Measurements from ENCODE around the gene NT5M.

DNA sequence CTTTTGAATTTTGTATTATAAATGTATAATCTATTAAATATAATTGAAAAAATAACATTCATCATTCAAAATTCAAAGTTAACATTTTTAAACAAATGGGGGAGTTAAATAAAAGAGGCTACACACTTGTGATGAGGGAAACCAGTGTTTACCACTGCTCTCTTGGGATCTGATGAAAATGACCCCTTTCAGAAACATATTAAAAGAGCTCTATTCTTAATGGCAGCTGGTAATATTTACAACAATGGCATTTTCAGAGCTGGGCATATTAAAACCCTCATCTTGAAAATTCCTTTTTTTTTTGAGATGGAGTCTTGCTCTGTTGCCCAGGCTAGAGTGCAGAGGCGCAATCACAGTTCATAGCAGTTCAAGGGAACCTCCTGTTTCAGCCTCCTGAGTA, 46.9 kb upstream of the NT5M start:
- TF ChIP-seq CREM (CRISPR knock-in tag; IDR thresholded peaks at IDR 0.05): no peak
- TF ChIP-seq ZNF232 (CRISPR knock-in tag; IDR thresholded peaks at IDR 0.05): no peak
- TF ChIP-seq CREB1 (CRISPR knock-in tag; IDR thresholded peaks at IDR 0.05): no peak
- TF ChIP-seq, protein P1, sequence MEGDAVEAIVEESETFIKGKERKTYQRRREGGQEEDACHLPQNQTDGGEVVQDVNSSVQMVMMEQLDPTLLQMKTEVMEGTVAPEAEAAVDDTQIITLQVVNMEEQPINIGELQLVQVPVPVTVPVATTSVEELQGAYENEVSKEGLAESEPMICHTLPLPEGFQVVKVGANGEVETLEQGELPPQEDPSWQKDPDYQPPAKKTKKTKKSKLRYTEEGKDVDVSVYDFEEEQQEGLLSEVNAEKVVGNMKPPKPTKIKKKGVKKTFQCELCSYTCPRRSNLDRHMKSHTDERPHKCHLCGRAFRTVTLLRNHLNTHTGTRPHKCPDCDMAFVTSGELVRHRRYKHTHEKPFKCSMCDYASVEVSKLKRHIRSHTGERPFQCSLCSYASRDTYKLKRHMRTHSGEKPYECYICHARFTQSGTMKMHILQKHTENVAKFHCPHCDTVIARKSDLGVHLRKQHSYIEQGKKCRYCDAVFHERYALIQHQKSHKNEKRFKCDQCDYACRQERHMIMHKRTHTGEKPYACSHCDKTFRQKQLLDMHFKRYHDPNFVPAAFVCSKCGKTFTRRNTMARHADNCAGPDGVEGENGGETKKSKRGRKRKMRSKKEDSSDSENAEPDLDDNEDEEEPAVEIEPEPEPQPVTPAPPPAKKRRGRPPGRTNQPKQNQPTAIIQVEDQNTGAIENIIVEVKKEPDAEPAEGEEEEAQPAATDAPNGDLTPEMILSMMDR (IDR thresholded peaks at IDR 0.05): no peak
